HG03135 (cell line): ENCODE results near the gene MYO15A.

Experiments used
- ATAC-seq: cut with Tn5 transposase; IDR thresholded peaks from one replicate; pipeline ENCODE4 v1.9.1; 2021; ENCODE audit warnings: mild to moderate bottlenecking, moderate library complexity; ENCODE audit not compliant: unreplicated experiment

Gene MYO15A, protein sequence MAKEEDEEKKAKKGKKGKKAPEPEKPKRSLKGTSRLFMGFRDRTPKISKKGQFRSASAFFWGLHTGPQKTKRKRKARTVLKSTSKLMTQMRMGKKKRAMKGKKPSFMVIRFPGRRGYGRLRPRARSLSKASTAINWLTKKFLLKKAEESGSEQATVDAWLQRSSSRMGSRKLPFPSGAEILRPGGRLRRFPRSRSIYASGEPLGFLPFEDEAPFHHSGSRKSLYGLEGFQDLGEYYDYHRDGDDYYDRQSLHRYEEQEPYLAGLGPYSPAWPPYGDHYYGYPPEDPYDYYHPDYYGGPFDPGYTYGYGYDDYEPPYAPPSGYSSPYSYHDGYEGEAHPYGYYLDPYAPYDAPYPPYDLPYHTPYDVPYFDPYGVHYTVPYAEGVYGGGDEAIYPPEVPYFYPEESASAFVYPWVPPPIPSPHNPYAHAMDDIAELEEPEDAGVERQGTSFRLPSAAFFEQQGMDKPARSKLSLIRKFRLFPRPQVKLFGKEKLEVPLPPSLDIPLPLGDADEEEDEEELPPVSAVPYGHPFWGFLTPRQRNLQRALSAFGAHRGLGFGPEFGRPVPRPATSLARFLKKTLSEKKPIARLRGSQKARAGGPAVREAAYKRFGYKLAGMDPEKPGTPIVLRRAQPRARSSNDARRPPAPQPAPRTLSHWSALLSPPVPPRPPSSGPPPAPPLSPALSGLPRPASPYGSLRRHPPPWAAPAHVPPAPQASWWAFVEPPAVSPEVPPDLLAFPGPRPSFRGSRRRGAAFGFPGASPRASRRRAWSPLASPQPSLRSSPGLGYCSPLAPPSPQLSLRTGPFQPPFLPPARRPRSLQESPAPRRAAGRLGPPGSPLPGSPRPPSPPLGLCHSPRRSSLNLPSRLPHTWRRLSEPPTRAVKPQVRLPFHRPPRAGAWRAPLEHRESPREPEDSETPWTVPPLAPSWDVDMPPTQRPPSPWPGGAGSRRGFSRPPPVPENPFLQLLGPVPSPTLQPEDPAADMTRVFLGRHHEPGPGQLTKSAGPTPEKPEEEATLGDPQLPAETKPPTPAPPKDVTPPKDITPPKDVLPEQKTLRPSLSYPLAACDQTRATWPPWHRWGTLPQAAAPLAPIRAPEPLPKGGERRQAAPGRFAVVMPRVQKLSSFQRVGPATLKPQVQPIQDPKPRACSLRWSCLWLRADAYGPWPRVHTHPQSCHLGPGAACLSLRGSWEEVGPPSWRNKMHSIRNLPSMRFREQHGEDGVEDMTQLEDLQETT (N-terminal part only)

DNA sequence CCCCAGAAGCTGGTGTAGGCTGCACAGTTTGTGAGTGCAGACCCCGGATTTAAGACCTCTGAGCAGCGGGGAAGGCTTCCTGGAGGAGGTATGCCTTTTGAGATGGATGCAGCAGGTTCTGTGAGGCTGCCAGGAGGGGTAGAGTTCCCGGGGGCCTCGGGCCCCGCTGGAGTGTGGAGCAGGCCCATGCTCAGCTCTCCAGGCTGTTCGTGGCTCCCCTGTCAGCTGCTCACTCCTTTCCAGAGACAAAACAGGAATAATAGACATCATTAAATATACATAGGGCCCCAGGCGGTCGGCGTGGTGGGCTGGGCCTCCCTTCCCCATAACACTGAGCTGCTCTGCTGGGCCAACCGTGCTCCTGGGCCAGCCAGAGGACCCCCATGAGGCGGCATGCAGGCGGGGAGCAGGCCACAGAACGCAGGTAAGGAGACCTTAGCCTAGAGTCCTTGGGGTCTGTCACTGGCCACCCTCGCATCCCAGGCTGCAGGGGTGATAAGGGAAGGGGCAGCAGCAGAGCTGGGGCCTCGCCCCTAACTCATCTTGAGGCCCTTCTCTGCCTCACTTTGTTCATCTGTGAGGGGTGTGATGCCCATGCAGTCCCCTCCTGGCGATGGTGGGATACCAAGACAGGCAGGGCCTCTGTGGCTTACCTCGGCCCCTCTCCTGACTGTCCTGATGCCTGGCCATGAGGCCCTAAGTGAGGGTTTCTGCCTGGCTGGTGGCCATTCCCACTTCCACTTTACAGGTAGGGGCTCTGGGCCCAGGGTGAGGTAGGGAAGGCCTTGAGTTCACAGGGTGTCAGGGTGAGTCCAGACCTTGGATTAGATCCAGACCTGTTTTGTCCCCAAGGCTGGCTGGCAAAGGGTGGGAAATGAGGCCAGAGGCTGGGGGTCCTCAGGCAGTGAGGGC is at the start of gene MYO15A:
Gene MYO15A (plus strand): TSS at position 356 of the 912 bp plus-strand sequence. CDS start 10,045 bp downstream, outside the sequence.
- no peak for ATAC-seq

DNA sequence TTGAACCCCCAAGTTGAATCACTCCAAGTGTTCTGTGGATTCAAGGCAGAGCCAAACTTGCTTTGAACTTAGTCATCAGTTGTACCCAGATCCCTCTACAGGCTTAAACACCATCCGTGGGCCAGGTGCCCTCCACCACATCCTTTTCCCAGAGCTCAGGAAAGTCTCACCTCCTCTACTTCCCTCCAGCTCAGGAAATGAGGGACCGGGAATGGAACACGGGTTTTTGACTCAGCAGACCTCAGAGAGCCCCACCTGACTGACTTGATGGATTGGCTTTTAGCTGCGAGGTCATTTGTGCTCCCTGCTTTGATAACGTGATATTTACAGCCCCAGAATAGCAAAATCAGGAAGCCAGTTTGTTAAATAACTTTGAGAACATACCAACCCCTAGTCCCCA is 49.3 kb upstream of the MYO15A start:
- no peak for ATAC-seq

DNA sequence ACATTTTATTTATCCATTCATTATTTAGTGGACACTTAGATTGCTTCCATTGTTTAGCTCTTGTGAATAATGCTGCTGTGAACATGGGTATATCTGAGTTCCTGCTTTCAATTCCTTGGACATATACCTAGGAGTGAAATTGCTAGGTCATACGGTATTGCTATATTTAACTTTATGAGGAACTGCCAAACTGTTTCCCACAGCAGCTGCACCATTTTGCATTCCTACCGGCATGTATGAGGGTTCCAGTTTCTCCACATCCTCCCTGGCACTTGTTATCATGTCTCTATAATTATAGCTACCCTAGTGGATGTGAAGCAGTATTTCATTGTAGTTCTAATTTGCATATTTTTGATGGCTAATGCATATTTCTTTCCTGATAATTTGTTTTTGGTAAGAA is 44.5 kb upstream of the MYO15A start:
- ATAC-seq = no peak

DNA sequence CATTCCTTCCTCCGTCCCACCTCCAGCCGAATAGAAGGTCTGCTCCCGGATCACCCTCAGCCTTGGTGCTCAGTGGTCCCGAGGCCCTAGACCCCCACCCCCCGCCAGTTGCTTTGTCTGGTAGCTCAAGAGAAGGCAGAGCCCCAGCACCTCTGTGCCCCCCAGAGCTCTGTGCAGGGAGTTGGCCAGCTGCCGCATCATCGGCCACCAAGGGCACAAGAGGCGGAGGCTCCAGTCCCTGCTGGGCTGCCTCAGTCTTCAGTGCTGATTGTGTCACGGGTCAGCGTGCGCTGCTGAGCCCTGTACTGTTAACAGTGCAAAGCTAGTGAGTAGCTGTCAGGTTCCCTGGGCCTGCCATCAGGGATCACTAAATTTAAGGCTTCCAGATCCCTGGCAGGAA is 43.0 kb upstream of the MYO15A start:
- no peak for ATAC-seq

DNA sequence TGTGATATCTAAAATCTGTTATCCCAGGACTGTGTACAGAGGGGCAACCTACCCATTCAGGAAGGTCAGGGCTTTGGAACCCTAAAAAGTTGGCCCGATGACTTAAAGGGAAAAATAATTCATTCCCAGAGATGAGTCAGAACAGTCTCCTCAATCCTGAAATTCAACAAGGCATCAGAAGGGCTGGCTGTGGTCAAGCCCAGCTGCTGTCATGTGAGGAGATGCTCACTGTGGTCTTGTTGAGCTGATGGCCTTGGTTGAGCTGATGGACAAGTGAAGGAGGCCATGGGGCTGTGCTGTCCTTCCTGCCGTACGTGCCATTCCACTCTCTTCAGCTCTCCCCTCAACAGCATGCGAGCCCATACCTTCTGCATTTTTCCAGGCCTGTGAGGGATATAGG is 41.7 kb upstream of the MYO15A start:
- no peak for ATAC-seq

GRCh38 chr17:18069101-18069500 is 39.5 kb upstream of the MYO15A start:
- no peak for ATAC-seq

DNA sequence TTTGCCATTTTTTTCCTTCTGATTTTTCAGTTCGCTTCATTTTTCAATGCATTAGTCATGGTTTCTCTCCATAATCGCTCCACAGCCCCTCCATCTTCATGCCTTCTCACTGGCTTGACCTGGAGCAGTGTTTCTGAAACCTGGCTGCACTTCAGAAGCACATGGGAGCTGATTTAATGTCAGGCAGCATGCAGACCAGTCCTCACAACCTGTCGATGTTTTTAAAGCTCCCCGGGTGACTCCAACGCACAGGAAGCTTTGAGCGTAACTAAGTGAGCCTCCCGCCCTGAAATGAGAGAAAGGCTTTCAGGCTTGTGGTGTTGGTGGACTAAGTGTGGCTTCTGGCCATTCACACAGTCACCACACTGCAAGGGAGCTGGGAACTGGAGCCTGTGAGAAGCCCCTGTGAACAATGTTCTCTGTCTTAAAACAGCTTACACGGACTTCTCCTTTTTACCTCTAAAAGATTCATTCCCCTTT is 37.7 kb upstream of the MYO15A start:
- ATAC-seq = no peak

DNA sequence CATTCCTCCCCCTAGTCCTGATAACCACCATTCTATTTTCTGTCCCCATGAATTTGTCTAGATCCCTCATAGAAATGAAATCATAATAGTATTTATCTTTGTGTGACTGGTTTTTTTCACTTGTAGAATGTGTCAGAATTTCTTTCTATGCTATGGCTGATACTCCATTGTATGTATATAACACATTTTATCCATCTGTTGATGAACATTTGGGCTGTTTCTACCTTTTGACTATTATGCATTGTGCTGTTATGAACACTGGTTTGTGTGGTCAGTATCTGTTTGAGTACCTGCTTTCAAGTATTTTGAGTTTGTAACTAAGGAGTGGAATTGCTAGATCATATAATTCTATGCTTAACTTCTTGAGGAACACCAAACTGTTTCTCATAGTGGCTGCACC is 36.8 kb upstream of the MYO15A start:
- ATAC-seq = no peak

GRCh38 chr17:18074566-18075272 is 33.8 kb upstream of the MYO15A start:
- ATAC-seq = no peak

- no peak for ATAC-seq
These were observed 31.6 kb upstream of the MYO15A start for GRCh38 chr17:18076936-18077335.

GRCh38 chr17:18079543-18079942 is 29.0 kb upstream of the MYO15A start:
- no peak for ATAC-seq

- ATAC-seq = no peak
These were observed 24.3 kb upstream of the MYO15A start for GRCh38 chr17:18084256-18084655.

GRCh38 chr17:18087610-18088491 is 20.7 kb upstream of the MYO15A start, which contains the start of gene DRG2:
Gene DRG2 (plus strand): TSS chr17:18087948. CDS start chr17:18088024, 76 bp downstream.
- peak; percentile 80 for ATAC-seq

GRCh38 chr17:18089613-18090012 is 18.9 kb upstream of the MYO15A start:
- no peak for ATAC-seq

DNA sequence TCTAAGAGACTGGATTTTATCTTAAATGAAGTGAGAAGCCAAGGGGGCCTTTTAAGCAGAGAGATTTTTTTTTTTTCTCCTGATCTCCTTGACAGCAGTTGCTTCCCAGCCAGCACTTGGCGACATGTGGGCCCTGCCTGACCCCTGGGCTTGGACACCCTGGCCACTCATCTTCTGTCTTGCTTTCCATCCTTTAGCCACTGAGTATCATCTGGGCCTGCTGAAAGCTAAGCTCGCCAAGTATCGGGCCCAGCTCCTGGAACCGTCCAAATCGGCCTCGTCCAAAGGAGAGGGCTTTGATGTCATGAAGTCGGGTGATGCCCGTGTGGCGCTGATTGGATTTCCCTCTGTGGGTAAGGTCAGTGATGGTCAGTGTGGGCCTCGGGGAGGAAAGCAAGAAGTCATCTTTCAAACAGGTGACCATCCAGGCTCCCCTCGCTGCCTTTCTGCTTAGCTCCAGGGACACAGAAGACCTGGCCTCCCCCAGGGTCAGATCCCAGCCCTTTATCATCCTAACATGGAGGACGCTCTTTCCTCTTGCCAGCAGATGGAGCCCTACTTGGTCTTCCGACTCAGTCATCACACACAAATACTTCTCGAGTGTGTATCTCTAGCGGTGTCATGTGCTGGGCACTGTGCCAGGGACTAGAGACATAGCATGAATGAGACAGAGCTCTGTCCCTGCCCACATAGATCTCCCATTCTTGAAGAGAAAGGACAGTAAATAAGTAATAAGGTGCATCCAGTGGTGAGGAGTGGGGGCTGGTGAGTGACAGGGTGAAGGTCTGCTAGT is 14.7 kb upstream of the MYO15A start:
- ATAC-seq = no peak

- ATAC-seq = no peak
These were observed 14.1 kb upstream of the MYO15A start for GRCh38 chr17:18094409-18094807.

- ATAC-seq = no peak
These were observed 9.0 kb upstream of the MYO15A start for GRCh38 chr17:18099516-18099915.
